HG03064 (cell line): ENCODE measurements around the gene ZNF174.

Experiments
- ATAC-seq: cut with Tn5 transposase; IDR thresholded peaks from one replicate; pipeline ENCODE4 v1.9.1; 2021; ENCODE audit warnings: low read depth; ENCODE audit not compliant: unreplicated experiment

Gene ZNF174

GRCh38 chr16:3443108-3444031 lies 42.4 kb downstream of the ZNF174 start, which contains the start of the genes NAA60 and ZNF597:
Gene NAA60 (plus strand): TSS chr16:3443680. CDS start chr16:3476228, 32,548 bp downstream.
Gene ZNF597 (minus strand): TSS chr16:3443504. CDS start chr16:3443153, 351 bp downstream.
- no peak for ATAC-seq

GRCh38 chr16:3444032-3444388 lies 43.0 kb downstream of the ZNF174 start:
- ATAC-seq: no peak

- ATAC-seq: no peak
These were observed 53.1 kb downstream of the ZNF174 start for GRCh38 chr16:3454093-3454492.

- no peak for ATAC-seq
These were observed 53.7 kb downstream of the ZNF174 start for GRCh38 chr16:3454631-3455147.

GRCh38 chr16:3457434-3458252 lies 56.6 kb downstream of the ZNF174 start:
- peak; percentile 57 for ATAC-seq

GRCh38 chr16:3458278-3458851 lies 57.4 kb downstream of the ZNF174 start:
- peak; percentile 5 for ATAC-seq

- no peak for ATAC-seq
These were observed 57.9 kb downstream of the ZNF174 start for GRCh38 chr16:3458852-3459361.
